ENCODE data around the gene DLX2. TPM values are rescaled to one million over a fixed set of nuclear protein-coding genes. Genes with fewer than 3 reads are reported as not detected.
"Not testable (repeated sequence)": the region's sequence is repeated elsewhere in the genome, so short reads cannot be mapped to it uniquely, and the experiment has no call there.

Gene DLX2
- total RNA-seq: under 1 TPM in 1 of 2 donors, not detected in 1; 0.25 TPM

GRCh38 chr2:172102391-172103359, at the start of gene DLX2:
DLX2 (minus strand) TSS chr2:172102900; CDS start chr2:172102538, 362 bp downstream.
- H3K9me3 Mint-ChIP-seq: no peaks in the 10 kb centered on the region
- DNase-seq (ENCODE audit: low spot score) (peak; percentile 76), ATAC-seq (peak; percentile 77 to 80)
- peaks cover 30 to 40% of the 10 kb centered on the region in 2 donors for H3K4me1 Mint-ChIP-seq (ENCODE audit: low read depth in 2 of 2)
- H3K36me3 Mint-ChIP-seq: peaks cover 6% of the 10 kb centered on the region
- peak within 1 kb of the TSS; percentile 81 for H3K4me3 Mint-ChIP-seq
- peaks cover 36 to 45% of the 10 kb centered on the region in 2 donors for H3K27me3 Mint-ChIP-seq
- peak within 1 kb of the TSS; percentile 35 to 57 for H3K27ac Mint-ChIP-seq

- Mint-ChIP-seq H3K27ac (no peak overlapping the region), H3K4me3 (no peak overlapping the region), H3K9me3 (no peaks in the 10 kb centered on the region), H3K4me1 (ENCODE audit: low read depth in 2 of 2) (no peaks in the 10 kb centered on the region), H3K36me3 (no peaks in the 10 kb centered on the region), H3K27me3 (peaks cover 11 to 22% of the 10 kb centered on the region in 2 donors)
- DNase-seq (ENCODE audit: low spot score) (no peak), ATAC-seq (no peak)
Observed at GRCh38 chr2:172147944-172148650, 45.4 kb upstream of the DLX2 start.

GRCh38 chr2:172143817-172144216, 41.1 kb upstream of the DLX2 start:
- peaks cover under 1 to 5% of the 10 kb centered on the region in 2 donors for H3K27me3 Mint-ChIP-seq
- no peak overlapping the region for H3K27ac Mint-ChIP-seq
- H3K9me3 Mint-ChIP-seq: no peaks in the 10 kb centered on the region
- no peaks in the 10 kb centered on the region for H3K4me1 Mint-ChIP-seq (ENCODE audit: low read depth in 2 of 2)
- H3K4me3 Mint-ChIP-seq: no peak overlapping the region
- DNase-seq (ENCODE audit: low spot score): no peak
- no peak for ATAC-seq
- no peaks in the 10 kb centered on the region for H3K36me3 Mint-ChIP-seq

GRCh38 chr2:172138727-172139126, 36.0 kb upstream of the DLX2 start:
- not testable (repeated sequence) for H3K36me3 Mint-ChIP-seq; H3K4me3 Mint-ChIP-seq; H3K9me3 Mint-ChIP-seq; ATAC-seq; DNase-seq (ENCODE audit: low spot score); H3K27ac Mint-ChIP-seq; H3K4me1 Mint-ChIP-seq (ENCODE audit: low read depth in 2 of 2)
- H3K27me3 Mint-ChIP-seq: peaks cover 15 to 28% of the 10 kb centered on the region in 2 donors

GRCh38 chr2:172137943-172138342, 35.2 kb upstream of the DLX2 start:
- Mint-ChIP-seq H3K27me3 (peaks cover 18 to 28% of the 10 kb centered on the region in 2 donors), H3K9me3 (no peaks in the 10 kb centered on the region), H3K27ac (no peak overlapping the region), H3K4me1 (ENCODE audit: low read depth in 2 of 2) (no peaks in the 10 kb centered on the region), H3K36me3 (no peaks in the 10 kb centered on the region), H3K4me3 (no peak overlapping the region)
- DNase-seq (ENCODE audit: low spot score): no peak
- ATAC-seq: no peak

- H3K36me3 Mint-ChIP-seq: no peaks in the 10 kb centered on the region
- H3K4me1 Mint-ChIP-seq (ENCODE audit: low read depth in 2 of 2): no peaks in the 10 kb centered on the region
- DNase-seq (ENCODE audit: low spot score): no peak
- H3K4me3 Mint-ChIP-seq: no peak overlapping the region
- H3K27ac Mint-ChIP-seq: no peak overlapping the region
- H3K27me3 Mint-ChIP-seq: peaks cover 20 to 28% of the 10 kb centered on the region in 2 donors
- no peaks in the 10 kb centered on the region for H3K9me3 Mint-ChIP-seq
- ATAC-seq: no peak
Observed at GRCh38 chr2:172137109-172137508, 34.4 kb upstream of the DLX2 start.

GRCh38 chr2:172135446-172135845, 32.7 kb upstream of the DLX2 start:
- DNase-seq (ENCODE audit: low spot score) (no peak), ATAC-seq (no peak)
- Mint-ChIP-seq H3K9me3 (no peaks in the 10 kb centered on the region), H3K4me1 (ENCODE audit: low read depth in 2 of 2) (no peaks in the 10 kb centered on the region), H3K36me3 (no peaks in the 10 kb centered on the region), H3K4me3 (no peak overlapping the region), H3K27me3 (peaks cover 21 to 28% of the 10 kb centered on the region in 2 donors), H3K27ac (no peak overlapping the region)

- Mint-ChIP-seq H3K27me3 (peaks cover 21 to 28% of the 10 kb centered on the region in 2 donors), H3K36me3 (no peaks in the 10 kb centered on the region), H3K27ac (no peak overlapping the region), H3K4me1 (ENCODE audit: low read depth in 2 of 2) (no peaks in the 10 kb centered on the region), H3K9me3 (no peaks in the 10 kb centered on the region), H3K4me3 (no peak overlapping the region)
- no peak for DNase-seq (ENCODE audit: low spot score)
- ATAC-seq: no peak
Observed at GRCh38 chr2:172134270-172134669, 31.6 kb upstream of the DLX2 start.

GRCh38 chr2:172131713-172132555, 29.2 kb upstream of the DLX2 start:
- no peaks in the 10 kb centered on the region for H3K9me3 Mint-ChIP-seq
- ATAC-seq (no peak), DNase-seq (ENCODE audit: low spot score) (no peak)
- H3K4me1 Mint-ChIP-seq (ENCODE audit: low read depth in 2 of 2): no peaks in the 10 kb centered on the region
- peaks cover 13 to 16% of the 10 kb centered on the region in 2 donors for H3K27me3 Mint-ChIP-seq
- no peak overlapping the region for H3K27ac Mint-ChIP-seq
- H3K4me3 Mint-ChIP-seq: no peak overlapping the region
- no peaks in the 10 kb centered on the region for H3K36me3 Mint-ChIP-seq

- no peak overlapping the region for H3K27ac Mint-ChIP-seq
- no peaks in the 10 kb centered on the region for H3K36me3 Mint-ChIP-seq
- H3K4me3 Mint-ChIP-seq: no peak overlapping the region
- no peak for ATAC-seq
- H3K9me3 Mint-ChIP-seq: no peaks in the 10 kb centered on the region
- no peaks in the 10 kb centered on the region for H3K4me1 Mint-ChIP-seq (ENCODE audit: low read depth in 2 of 2)
- peaks cover 0 to 5% of the 10 kb centered on the region in 2 donors for H3K27me3 Mint-ChIP-seq
- DNase-seq (ENCODE audit: low spot score): no peak
Observed at GRCh38 chr2:172129404-172129803, 26.7 kb upstream of the DLX2 start.

GRCh38 chr2:172128484-172128883, 25.8 kb upstream of the DLX2 start:
- Mint-ChIP-seq H3K4me3 (no peak overlapping the region), H3K9me3 (no peaks in the 10 kb centered on the region), H3K36me3 (no peaks in the 10 kb centered on the region), H3K27me3 (peaks cover 0 to 4% of the 10 kb centered on the region in 2 donors), H3K27ac (no peak overlapping the region), H3K4me1 (ENCODE audit: low read depth in 2 of 2) (no peaks in the 10 kb centered on the region)
- no peak for ATAC-seq
- DNase-seq (ENCODE audit: low spot score): no peak

- ATAC-seq (no peak), DNase-seq (ENCODE audit: low spot score) (no peak)
- H3K27me3 Mint-ChIP-seq: peaks cover 12 to 23% of the 10 kb centered on the region in 2 donors
- H3K9me3 Mint-ChIP-seq: no peaks in the 10 kb centered on the region
- H3K27ac Mint-ChIP-seq: no peak overlapping the region
- H3K36me3 Mint-ChIP-seq: no peaks in the 10 kb centered on the region
- no peaks in the 10 kb centered on the region for H3K4me1 Mint-ChIP-seq (ENCODE audit: low read depth in 2 of 2)
- H3K4me3 Mint-ChIP-seq: no peak overlapping the region
Observed at GRCh38 chr2:172120118-172120517, 17.4 kb upstream of the DLX2 start.

- Mint-ChIP-seq H3K4me3 (no peak overlapping the region), H3K27ac (no peak overlapping the region), H3K36me3 (no peaks in the 10 kb centered on the region), H3K4me1 (ENCODE audit: low read depth in 2 of 2) (no peaks in the 10 kb centered on the region), H3K27me3 (peaks cover 18 to 31% of the 10 kb centered on the region in 2 donors), H3K9me3 (no peaks in the 10 kb centered on the region)
- no peak for DNase-seq (ENCODE audit: low spot score)
- no peak for ATAC-seq
Observed at GRCh38 chr2:172119089-172119488, 16.4 kb upstream of the DLX2 start.
